DMS 273 (cell line): Measurements from ENCODE around the gene CYBB.

Source experiments
- DNase-seq: peaks from one replicate; lab custom pipeline; 2025; ENCODE audit not compliant: unreplicated experiment; lab: John Stamatoyannopoulos, UW

The CYBB gene

DNA sequence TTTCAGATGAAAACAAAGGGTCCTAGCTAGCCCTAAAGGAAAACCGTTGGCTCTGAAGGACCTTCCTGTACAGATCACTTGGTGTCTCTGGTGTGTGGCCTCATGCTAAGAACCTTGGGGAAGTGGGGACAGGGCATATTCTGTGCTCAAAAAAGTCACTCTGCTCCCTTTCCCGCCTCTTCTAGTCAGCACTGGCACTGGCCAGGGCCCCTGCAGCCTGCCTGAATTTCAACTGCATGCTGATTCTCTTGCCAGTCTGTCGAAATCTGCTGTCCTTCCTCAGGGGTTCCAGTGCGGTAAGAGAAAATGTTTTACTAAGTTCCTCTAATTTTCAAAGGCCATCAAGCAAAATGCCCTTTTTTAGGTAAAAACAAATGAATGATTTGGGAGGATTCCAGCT, 3.4 kb downstream of the CYBB start:
- no peak for DNase-seq

GRCh38 chrX:37785569-37785968, 5.7 kb downstream of the CYBB start:
- DNase-seq: no peak

DNA sequence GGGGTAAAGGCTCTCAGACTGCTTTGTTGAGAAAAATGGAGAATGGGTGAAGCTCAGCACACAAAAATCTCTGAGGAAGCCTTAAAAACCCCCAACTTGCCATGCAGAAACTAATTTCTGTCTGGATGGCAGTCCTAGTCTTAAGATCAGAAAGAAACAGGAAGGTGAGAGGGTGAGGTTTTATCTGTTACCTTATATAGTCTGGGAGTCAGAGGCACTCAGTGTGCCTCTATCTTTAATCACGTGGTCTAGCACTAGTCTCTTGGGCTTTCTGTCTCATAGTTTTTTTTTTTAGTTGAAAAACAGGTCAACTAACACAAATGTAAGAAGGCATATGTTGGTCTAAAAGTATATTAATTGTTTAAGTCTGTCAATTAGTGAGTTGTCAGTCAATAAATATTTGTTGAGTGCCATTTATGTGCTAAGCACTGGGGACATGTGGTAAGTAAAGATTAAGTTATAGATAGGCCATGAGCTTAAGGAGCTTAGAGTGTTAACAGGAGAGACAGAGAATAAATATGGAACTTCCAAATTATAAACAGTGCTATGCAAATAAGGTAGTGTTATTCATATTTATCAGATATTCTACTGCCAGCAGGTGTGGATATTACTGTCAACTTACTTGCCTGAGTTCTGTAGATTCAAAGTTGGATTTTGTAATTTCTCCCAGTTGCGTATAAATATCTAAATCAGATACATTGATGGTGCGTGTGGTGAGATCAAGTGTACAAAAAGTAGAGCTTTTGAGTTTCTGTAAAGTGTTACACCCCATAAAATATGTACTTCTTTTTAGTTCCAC, 7.0 kb downstream of the CYBB start:
- no peak for DNase-seq

DNA sequence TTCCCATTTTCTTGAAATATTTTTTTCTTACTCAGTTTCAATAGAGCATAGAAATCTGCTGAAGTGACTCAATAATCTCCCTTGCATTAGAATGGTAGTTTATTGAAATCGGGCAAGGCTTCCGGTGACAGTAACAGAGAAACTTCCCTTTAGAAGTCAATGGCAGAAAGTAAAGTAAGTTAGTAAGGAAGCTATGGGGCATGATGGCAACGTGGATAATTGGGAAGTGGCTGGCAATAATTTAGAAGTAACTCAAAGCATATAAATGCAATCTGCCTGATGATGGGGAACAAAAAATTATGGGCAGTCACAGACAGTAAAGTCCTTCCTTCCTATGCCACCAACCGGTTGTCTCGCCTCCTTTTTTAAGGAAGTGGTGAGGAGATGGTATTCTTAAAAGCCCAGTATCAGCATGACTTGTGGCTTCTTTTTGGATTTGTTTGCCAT, 7.6 kb downstream of the CYBB start:
- DNase-seq: no peak

DNA sequence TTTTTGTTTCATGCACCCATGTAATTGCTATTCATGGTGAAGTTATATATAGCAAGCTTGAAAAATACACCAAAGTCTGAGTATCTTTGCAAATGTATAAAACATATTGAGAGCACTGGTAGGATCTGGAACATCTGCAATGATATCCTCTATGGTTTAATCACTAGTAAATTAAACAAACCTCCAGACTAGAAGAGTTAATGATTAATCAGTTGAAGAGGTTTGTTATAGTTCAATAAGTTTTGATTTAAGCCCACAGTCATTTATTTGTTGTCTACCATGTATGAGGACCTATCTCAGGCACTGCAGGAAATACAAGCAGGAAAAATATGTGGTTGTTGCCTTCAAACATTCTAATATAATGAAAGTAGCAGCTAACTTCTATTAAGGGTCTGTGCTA, 16.5 kb downstream of the CYBB start:
- no peak for DNase-seq

GRCh38 chrX:37796805-37797204, 16.9 kb downstream of the CYBB start:
- no peak for DNase-seq

DNA sequence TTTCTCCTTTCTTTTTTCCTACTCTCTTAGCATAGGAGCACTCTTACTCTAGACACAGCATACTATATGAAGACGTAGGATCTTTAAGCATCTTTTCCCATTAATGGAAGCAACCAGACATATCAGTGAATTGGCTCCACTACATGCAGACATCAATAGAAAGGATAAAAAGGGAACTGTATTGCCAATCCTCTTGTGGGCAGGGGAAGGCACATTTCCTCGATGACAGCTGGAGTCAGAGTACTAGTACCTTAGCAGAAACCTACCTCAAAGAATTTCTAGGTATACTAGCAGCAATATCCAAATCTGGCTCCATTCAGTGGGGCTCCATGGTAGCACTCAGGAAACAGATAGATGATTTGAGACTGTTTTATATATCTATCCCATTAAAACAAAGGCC, 20.1 kb downstream of the CYBB start:
- DNase-seq: no peak

- no peak for DNase-seq
These were observed 20.9 kb downstream of the CYBB start for GRCh38 chrX:37800717-37801116.

- DNase-seq: no peak
These were observed 22.2 kb downstream of the CYBB start for GRCh38 chrX:37802028-37802427.

DNA sequence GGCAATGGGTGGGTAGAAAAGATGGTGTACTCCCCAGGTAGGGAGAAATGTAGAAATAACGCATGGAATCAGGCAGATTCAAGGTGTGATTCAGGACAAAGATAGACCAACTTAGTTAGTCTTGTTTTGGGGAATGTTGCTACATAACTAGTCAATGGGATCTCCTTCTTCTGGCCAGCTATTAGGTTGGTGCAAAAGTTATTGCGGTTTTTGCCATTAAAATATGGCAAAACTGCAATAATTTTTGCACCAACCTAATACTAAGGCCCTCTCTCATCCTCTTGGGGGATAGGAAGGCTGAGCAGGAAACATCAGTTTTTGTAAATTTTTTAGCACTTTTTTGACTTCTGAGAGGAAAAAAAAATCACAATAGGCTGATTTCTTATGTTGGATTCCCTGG, 23.2 kb downstream of the CYBB start:
- no peak for DNase-seq

GRCh38 chrX:37809970-37810369, 30.1 kb downstream of the CYBB start:
- DNase-seq: no peak

DNA sequence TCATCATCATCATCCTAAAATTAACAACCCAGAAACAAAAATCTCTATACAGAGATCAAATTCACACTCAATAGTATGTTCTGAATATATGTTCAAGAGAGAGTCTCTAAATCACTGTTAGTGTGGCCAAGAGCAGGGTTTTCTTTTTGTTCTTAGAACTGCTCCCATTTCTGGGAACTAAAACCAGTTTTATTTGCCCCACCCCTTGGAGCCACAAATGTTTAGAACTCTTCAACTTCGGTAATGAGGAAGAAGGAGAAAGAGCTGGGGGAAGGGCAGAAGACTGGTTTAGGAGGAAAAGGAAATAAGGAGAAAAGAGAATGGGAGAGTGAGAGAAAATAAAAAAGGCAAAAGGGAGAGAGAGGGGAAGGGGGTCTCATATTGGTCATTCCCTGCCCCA, 32.3 kb downstream of the CYBB start:
- DNase-seq: no peak

DNA sequence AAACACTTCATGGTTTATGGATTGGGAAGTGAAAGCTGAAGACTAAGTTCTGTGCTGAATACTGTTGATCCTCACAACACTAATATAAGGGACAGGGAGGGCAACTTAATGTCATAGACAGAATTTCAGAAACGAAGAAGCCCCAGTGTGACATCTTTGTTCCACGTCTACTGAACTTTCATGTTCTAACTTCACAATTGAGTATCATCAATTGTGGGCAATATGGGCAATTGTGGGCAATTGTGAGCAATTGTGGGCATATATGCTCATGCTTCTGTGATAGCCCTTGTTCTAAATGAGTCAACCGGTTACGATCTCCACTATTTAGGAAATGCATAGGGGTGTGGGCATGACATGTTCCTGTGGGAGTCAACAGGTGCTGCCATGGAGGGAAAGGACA, 33.7 kb downstream of the CYBB start:
- DNase-seq: no peak

DNA sequence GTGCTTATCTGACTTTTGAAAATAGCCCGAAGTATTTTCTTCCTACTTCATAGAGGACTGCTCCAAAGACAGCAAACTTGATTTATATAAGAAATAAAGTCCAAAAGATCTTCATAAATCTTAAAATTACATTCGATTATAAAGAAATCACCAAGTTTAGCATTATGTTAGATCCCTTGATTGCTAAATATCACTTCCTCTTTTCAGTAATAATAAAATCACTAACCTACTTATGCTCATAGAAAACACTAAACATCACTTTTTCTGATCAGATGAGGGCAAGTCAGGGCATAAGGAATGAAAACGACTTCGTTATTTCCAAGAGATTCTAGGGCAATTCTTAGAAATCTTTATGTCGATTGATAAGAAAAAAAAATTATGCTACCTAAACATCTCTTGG, 35.5 kb downstream of the CYBB start:
- no peak for DNase-seq

- no peak for DNase-seq
These were observed 36.9 kb downstream of the CYBB start for GRCh38 chrX:37816766-37817165.

DNA sequence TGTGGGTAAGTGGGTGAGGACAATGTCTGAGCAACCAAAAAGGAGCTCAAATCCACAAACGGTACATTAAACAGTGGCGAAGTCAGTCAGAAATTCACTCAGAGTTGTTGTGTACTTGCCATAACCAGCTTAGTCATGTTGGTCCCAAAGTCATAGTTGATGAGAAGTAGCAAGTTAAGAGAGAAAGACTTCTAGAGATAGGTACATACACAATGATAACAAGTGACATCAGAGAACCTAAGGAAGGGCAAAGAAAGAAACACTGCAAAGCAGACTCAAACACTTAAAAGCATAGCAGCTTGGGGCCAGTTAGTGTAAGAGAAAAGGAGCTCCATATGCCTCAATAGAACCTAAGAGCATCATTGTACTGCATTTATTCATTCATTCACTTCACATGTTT, 37.3 kb downstream of the CYBB start:
- no peak for DNase-seq

GRCh38 chrX:37817579-37817978, 37.7 kb downstream of the CYBB start:
- no peak for DNase-seq

DNA sequence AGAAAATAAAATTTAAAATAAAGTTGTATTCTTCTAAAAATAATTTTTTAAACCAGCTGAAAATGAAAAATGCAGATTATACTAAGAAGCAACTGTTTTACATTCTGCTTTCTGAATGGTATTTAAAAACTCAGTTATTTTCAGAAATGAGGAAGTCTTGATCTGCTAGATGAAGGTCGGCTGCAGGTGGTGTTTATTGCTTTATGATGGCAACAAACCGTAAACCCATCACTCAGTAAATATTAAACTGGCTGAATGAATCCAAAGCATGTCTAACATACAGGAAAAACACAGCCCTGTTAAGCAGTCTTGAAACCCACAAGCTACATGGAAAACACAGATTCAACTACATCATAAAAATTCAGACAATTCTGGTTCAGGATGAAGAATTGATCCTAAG, 38.2 kb downstream of the CYBB start:
- no peak for DNase-seq

DNA sequence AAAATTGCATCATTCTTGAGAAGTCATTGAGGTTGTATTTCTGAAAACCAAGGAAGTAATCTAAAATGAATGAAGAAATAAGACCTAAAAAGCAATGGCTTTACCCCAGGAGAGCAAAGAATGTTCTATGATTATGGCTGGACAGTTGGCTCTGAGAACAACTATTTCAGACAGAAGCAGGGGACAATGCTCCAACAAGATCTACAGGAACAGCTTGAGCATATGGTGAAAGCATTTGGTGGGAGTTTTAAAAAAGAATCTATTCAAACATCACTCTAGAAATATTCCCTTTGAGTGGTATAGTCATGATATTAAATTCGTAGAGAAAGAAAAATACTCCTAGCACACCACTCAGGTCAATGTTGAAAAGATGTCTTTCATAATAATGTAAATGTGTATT, 40.8 kb downstream of the CYBB start:
- peak; percentile 19 for DNase-seq

DNA sequence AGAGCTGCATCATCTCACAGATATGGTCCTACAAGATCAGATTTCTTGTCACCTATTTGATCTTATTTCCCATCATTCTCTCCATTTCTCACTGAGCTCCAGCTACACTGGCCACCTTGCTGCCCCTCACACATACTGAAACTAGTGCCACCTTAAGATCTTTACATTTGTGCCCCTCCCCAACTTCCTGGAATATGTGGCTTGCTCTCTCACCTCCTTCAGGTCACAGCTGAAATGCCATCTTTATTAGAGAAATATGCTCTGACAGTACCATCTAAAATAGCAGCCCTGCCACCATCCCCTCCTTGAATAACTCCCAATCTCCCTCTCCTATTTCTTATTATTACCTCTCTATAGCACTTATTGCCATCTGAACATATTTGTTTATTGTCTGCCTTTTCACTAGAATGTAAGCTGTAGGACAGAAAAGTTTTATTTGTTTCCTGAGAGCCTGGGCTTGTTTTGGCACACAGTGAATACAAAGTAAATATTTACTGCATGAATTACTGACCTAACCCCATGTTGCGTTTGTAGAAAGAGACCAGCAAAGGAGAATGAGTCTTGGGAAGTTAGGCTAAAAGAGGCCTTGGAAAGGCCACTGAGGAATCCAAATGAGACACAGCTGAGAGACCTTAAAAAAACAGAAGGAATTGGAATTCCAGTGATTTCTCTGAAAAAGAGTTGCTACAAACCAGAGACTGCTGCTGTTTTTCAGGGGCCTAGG, 44.8 kb downstream of the CYBB start:
- no peak for DNase-seq

DNA sequence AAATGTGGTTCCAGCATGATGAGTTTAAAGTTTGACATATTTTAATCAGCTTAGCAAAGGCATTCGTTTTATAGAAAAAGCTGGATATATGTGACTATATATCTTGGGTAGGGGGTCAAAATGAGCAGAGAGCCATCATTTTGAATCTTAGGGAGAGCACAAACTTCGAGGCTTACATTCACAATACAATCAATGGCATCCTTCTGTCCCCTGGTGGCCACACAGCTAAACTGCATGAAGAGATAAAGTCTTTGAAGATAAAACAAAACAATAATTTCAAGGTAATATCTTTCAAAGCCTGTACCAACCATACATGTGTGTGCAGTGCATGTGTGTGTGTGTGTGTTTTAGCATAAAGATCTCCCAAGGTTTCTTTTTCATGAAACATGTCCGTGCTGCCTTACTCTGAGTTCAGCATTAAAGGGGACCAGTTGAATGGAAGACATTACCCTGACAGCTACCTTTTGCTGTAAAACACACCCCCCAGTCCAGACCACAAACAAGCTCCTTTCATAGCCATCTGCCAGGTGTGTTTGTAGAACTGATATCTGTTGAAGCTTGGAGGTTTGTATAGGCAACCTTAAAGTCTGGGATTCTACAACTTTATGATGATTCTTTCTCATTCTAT, 45.5 kb downstream of the CYBB start:
- peak; percentile 70 for DNase-seq

- no peak for DNase-seq
These were observed 49.9 kb downstream of the CYBB start for GRCh38 chrX:37829721-37830120.
